ENCODE data around the gene POLR1C.

Gene POLR1C

GRCh38 chr6:43499028-43499815, 17.7 kb upstream of the POLR1C start:
- Mint-ChIP-seq H3K27ac (no peak overlapping the region), H3K9me3 (no peaks in the 10 kb centered on the region), H3K4me3 (no peak overlapping the region), H3K36me3 (peaks cover 4% of the 10 kb centered on the region), H3K27me3 (no peaks in the 10 kb centered on the region), H3K4me1 (peaks cover 17% of the 10 kb centered on the region)

- Mint-ChIP-seq H3K27me3 (no peaks in the 10 kb centered on the region), H3K4me1 (no peaks in the 10 kb centered on the region), H3K9me3 (no peaks in the 10 kb centered on the region), H3K4me3 (no peak overlapping the region), H3K36me3 (peaks cover 4% of the 10 kb centered on the region), H3K27ac (no peak overlapping the region)
These were observed 16.0 kb upstream of the POLR1C start for GRCh38 chr6:43500921-43501320.

GRCh38 chr6:43502666-43503065, 14.2 kb upstream of the POLR1C start:
- Mint-ChIP-seq H3K4me1 (peaks cover 7% of the 10 kb centered on the region), H3K27ac (no peak overlapping the region), H3K9me3 (no peaks in the 10 kb centered on the region), H3K36me3 (peaks cover 4% of the 10 kb centered on the region), H3K27me3 (no peaks in the 10 kb centered on the region), H3K4me3 (no peak overlapping the region)

- H3K27ac Mint-ChIP-seq = peak overlapping the region; percentile 66
- no peak overlapping the region for H3K4me3 Mint-ChIP-seq
- H3K36me3 Mint-ChIP-seq = peaks cover 4% of the 10 kb centered on the region
These were observed 13.4 kb upstream of the POLR1C start for GRCh38 chr6:43503443-43503842.

GRCh38 chr6:43504756-43505593, 11.9 kb upstream of the POLR1C start:
- H3K27me3 Mint-ChIP-seq = peaks cover 11% of the 10 kb centered on the region
- H3K9me3 Mint-ChIP-seq = no peaks in the 10 kb centered on the region
- H3K27ac Mint-ChIP-seq = no peak overlapping the region
- H3K4me3 Mint-ChIP-seq = no peak overlapping the region
- peaks cover 4% of the 10 kb centered on the region for H3K36me3 Mint-ChIP-seq
- H3K4me1 Mint-ChIP-seq = peaks cover 18% of the 10 kb centered on the region

More at GRCh38 chr6:43503443-43503842, 13.4 kb upstream of the POLR1C start:
- H3K4me1 Mint-ChIP-seq = peaks cover 9% of the 10 kb centered on the region
- no peaks in the 10 kb centered on the region for H3K9me3 Mint-ChIP-seq
- peaks cover 3% of the 10 kb centered on the region for H3K27me3 Mint-ChIP-seq

- no peak overlapping the region for H3K27ac Mint-ChIP-seq
- H3K4me3 Mint-ChIP-seq = no peak overlapping the region
- peaks cover 4% of the 10 kb centered on the region for H3K36me3 Mint-ChIP-seq
- H3K4me1 Mint-ChIP-seq = peaks cover 18% of the 10 kb centered on the region
- peaks cover 11% of the 10 kb centered on the region for H3K27me3 Mint-ChIP-seq
- no peaks in the 10 kb centered on the region for H3K9me3 Mint-ChIP-seq
These were observed 11.2 kb upstream of the POLR1C start for GRCh38 chr6:43505718-43506117.

GRCh38 chr6:43506171-43506570, 10.7 kb upstream of the POLR1C start:
- no peaks in the 10 kb centered on the region for H3K9me3 Mint-ChIP-seq
- no peak overlapping the region for H3K27ac Mint-ChIP-seq
- peaks cover 11% of the 10 kb centered on the region for H3K27me3 Mint-ChIP-seq
- H3K4me1 Mint-ChIP-seq = peaks cover 18% of the 10 kb centered on the region
- H3K36me3 Mint-ChIP-seq = peaks cover 4% of the 10 kb centered on the region
- H3K4me3 Mint-ChIP-seq = no peak overlapping the region

- Mint-ChIP-seq H3K27ac (no peak overlapping the region), H3K36me3 (peaks cover 7% of the 10 kb centered on the region), H3K27me3 (peaks cover 11% of the 10 kb centered on the region), H3K4me3 (no peak overlapping the region), H3K9me3 (no peaks in the 10 kb centered on the region), H3K4me1 (peaks cover 23% of the 10 kb centered on the region)
These were observed 10.0 kb upstream of the POLR1C start for GRCh38 chr6:43506667-43507471.

GRCh38 chr6:43508481-43509141, 8.3 kb upstream of the POLR1C start:
- peaks cover 11% of the 10 kb centered on the region for H3K27me3 Mint-ChIP-seq
- H3K4me3 Mint-ChIP-seq = peak overlapping the region; percentile 80
- peaks cover 9% of the 10 kb centered on the region for H3K36me3 Mint-ChIP-seq
- H3K9me3 Mint-ChIP-seq = no peaks in the 10 kb centered on the region
- peaks cover 29% of the 10 kb centered on the region for H3K4me1 Mint-ChIP-seq
- peak overlapping the region; percentile 25 for H3K27ac Mint-ChIP-seq

GRCh38 chr6:43509142-43509983, 7.5 kb upstream of the POLR1C start:
- H3K9me3 Mint-ChIP-seq = no peaks in the 10 kb centered on the region
- H3K4me1 Mint-ChIP-seq = peaks cover 32% of the 10 kb centered on the region
- peak overlapping the region; percentile 80 for H3K4me3 Mint-ChIP-seq
- peaks cover 10% of the 10 kb centered on the region for H3K36me3 Mint-ChIP-seq
- H3K27ac Mint-ChIP-seq = peak overlapping the region; percentile 10
- peaks cover 11% of the 10 kb centered on the region for H3K27me3 Mint-ChIP-seq

GRCh38 chr6:43509984-43510826, 6.7 kb upstream of the POLR1C start, which contains the start of gene LRRC73:
TSS of gene LRRC73 (minus strand) at chr6:43510346. CDS start at chr6:43509785, 561 bp downstream.
- Mint-ChIP-seq H3K36me3 (peaks cover 11% of the 10 kb centered on the region), H3K4me1 (peaks cover 40% of the 10 kb centered on the region), H3K4me3 (peak within 1 kb of the TSS; percentile 80), H3K9me3 (no peaks in the 10 kb centered on the region), H3K27me3 (peaks cover 11% of the 10 kb centered on the region), H3K27ac (peak within 1 kb of the TSS; percentile 12)

GRCh38 chr6:43510827-43511163, 6.1 kb upstream of the POLR1C start:
- H3K9me3 Mint-ChIP-seq = no peaks in the 10 kb centered on the region
- peaks cover 11% of the 10 kb centered on the region for H3K27me3 Mint-ChIP-seq
- H3K4me3 Mint-ChIP-seq = peak overlapping the region; percentile 70
- peaks cover 11% of the 10 kb centered on the region for H3K36me3 Mint-ChIP-seq
- no peak overlapping the region for H3K27ac Mint-ChIP-seq
- peaks cover 45% of the 10 kb centered on the region for H3K4me1 Mint-ChIP-seq

- Mint-ChIP-seq H3K4me3 (peak overlapping the region; percentile 12), H3K36me3 (peaks cover 11% of the 10 kb centered on the region), H3K4me1 (peaks cover 46% of the 10 kb centered on the region), H3K27ac (peak overlapping the region; percentile 74), H3K27me3 (peaks cover 11% of the 10 kb centered on the region), H3K9me3 (no peaks in the 10 kb centered on the region)
These were observed 5.0 kb upstream of the POLR1C start for GRCh38 chr6:43511824-43512415.

All from activated naive CD4-positive, alpha-beta T cell treated with anti-CD3 and anti-CD28 coated beads, Interleukin-2, amount 50 U/mL, for 24 hours (primary cell).